Natural killer cell (primary cell): ENCODE results near the gene CHRNG. TPM values are rescaled to one million over a fixed set of nuclear protein-coding genes. Genes with fewer than 3 reads are reported as not detected.

Experiments
- ATAC-seq, 3 donors: fragments of 150-1000 bp in 2 of 3; fragments of 200-7000 bp in 1 of 3; cut with Tn5 transposase; 1 replicate in 1 of 3; 2 replicates in 2 of 3; pipeline ENCODE4 v1.10.0; 2021; ENCODE audit warnings: mild to moderate bottlenecking in 2 of 3, moderate library complexity in 2 of 3
- DNase-seq, 2 donors: peaks; one replicate each; pipeline versions ENCODE4 v3.0.0 to v3.0.0-alpha.2; 2013 to 2021; ENCODE audit warnings: mixed read lengths in 1 of 2
- H3K27ac ChIP-seq: one replicate; pipeline ENCODE4 v1.5.1; 2013; ENCODE audit warnings: mild to moderate bottlenecking, low read length
- H3K27me3 ChIP-seq: one replicate; pipeline ENCODE4 v1.6.1; 2013; ENCODE audit warnings: low read length; ENCODE audit not compliant: control insufficient read depth, insufficient read depth
- H3K36me3 ChIP-seq: one replicate; pipeline ENCODE4 v1.6.1; 2013; ENCODE audit warnings: low read length; ENCODE audit not compliant: control insufficient read depth, insufficient read depth
- H3K4me1 ChIP-seq: one replicate; pipeline ENCODE4 v1.6.1; 2013; ENCODE audit warnings: low read length; ENCODE audit not compliant: control insufficient read depth, insufficient read depth
- H3K4me3 ChIP-seq: one replicate; pipeline ENCODE4 v1.5.1; 2013; ENCODE audit warnings: low read length
- H3K9me3 ChIP-seq: one replicate; pipeline ENCODE4 v1.6.1; 2013; ENCODE audit warnings: low read length; ENCODE audit not compliant: control insufficient read depth, insufficient read depth
- H3K27ac Mint-ChIP-seq, 2 donors: one replicate each; pipeline ENCODE4 v1.8.0; 2022; ENCODE audit warnings: mild to moderate bottlenecking in 2 of 2, mixed read lengths in 2 of 2, moderate library complexity in 1 of 2
- H3K27me3 Mint-ChIP-seq, 2 donors: one replicate each; pipeline ENCODE4 v1.8.0; 2022; ENCODE audit warnings: low read depth in 2 of 2, mixed read lengths in 2 of 2
- H3K36me3 Mint-ChIP-seq: one replicate; pipeline ENCODE4 v1.8.0; 2022; ENCODE audit warnings: mixed read lengths
- H3K4me1 Mint-ChIP-seq, 2 donors: one replicate each; pipeline ENCODE4 v1.8.0; 2022; ENCODE audit warnings: mixed read lengths in 2 of 2
- H3K4me3 Mint-ChIP-seq: one replicate; pipeline ENCODE4 v1.8.0; 2022; ENCODE audit warnings: mild to moderate bottlenecking, moderate library complexity, mixed read lengths
- H3K9me3 Mint-ChIP-seq, 2 donors: one replicate each; pipeline ENCODE4 v1.8.0; 2022; ENCODE audit warnings: mixed read lengths in 2 of 2
- WGBS: methylation state at CpG from one replicate; pipeline ENCODE4 v1.1.7; 2013; ENCODE audit warnings: missing lambda C conversion rate; ENCODE audit not compliant: insufficient coverage; 5-methylcytosine and 5-hydroxymethylcytosine counted together
- intact Hi-C: fragments of 100-400 bp; cut with micrococcal nuclease; formaldehyde crosslinking; loops from one replicate; pipeline ENCODE4 v1.14.2; 2022
- total RNA-seq, 4 donors: library from RNA; stranded (reverse); fragments of 120-200 nt in 1 of 4; gene quantifications; one replicate each; pipeline versions ENCODE4 v1.2.3 to v1.2.4, GENCODE V29; 2013 to 2022
- TF ChIP-seq, protein P1 (sequence below): fragments of 200-600 bp; IDR thresholded peaks from one replicate; pipeline ENCODE4 v1.8.0; 2022; ENCODE audit warnings: antibody characterized with exemption

The CHRNG gene
- total RNA-seq, 3 donors from 2014 or later (not counting 1 experiment from before 2014, with no cell fraction given): not detected

DNA sequence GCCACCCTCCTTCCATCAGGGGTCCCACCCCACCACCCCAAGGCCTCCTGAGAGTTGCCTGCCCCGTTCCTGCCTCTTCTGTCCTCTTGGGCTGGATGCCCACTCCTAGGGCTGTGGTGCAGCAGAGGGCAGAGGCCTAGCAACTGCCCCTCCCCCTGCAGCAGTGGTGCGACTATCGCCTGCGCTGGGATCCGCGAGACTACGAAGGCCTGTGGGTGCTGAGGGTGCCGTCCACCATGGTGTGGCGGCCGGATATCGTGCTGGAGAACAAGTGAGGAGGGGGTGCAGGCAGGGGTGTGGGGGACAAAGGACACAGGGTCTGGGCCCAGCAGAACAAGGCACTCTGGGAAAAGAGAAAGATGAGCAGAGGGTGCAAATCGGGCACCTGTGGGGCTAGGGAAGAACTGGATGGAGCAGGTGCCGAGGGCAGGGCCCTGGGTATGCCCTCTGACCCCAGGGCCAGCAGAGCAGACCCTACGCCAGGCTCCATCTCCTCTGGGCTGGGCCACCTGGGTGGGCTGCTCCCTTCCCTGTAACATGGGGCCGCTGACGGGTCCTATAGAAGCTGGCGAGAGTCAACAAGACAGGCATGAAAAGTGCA lies 1.0 kb downstream of the CHRNG start:
- intact Hi-C loops: no loop called here
- no peak overlapping the region for H3K4me3 ChIP-seq
- no peaks in the 10 kb centered on the region for H3K36me3 ChIP-seq
- DNase-seq (no peak), ATAC-seq (no peak)
- 91% methylated on average over 17 of the region's 17 CpGs for WGBS
- no peak overlapping the region for H3K4me3 Mint-ChIP-seq
- TF ChIP-seq, protein P1, sequence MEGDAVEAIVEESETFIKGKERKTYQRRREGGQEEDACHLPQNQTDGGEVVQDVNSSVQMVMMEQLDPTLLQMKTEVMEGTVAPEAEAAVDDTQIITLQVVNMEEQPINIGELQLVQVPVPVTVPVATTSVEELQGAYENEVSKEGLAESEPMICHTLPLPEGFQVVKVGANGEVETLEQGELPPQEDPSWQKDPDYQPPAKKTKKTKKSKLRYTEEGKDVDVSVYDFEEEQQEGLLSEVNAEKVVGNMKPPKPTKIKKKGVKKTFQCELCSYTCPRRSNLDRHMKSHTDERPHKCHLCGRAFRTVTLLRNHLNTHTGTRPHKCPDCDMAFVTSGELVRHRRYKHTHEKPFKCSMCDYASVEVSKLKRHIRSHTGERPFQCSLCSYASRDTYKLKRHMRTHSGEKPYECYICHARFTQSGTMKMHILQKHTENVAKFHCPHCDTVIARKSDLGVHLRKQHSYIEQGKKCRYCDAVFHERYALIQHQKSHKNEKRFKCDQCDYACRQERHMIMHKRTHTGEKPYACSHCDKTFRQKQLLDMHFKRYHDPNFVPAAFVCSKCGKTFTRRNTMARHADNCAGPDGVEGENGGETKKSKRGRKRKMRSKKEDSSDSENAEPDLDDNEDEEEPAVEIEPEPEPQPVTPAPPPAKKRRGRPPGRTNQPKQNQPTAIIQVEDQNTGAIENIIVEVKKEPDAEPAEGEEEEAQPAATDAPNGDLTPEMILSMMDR: no peak
- H3K27me3 Mint-ChIP-seq: peaks cover 0 to 18% of the 10 kb centered on the region in 2 donors
- no peaks in the 10 kb centered on the region for H3K9me3 Mint-ChIP-seq
- H3K27me3 ChIP-seq: peaks cover 3% of the 10 kb centered on the region
- H3K27ac Mint-ChIP-seq: no peak overlapping the region
- H3K4me1 ChIP-seq: peaks cover 13% of the 10 kb centered on the region
- H3K27ac ChIP-seq: no peak overlapping the region
- H3K36me3 Mint-ChIP-seq: no peaks in the 10 kb centered on the region
- peaks cover 4% of the 10 kb centered on the region for H3K9me3 ChIP-seq
- H3K4me1 Mint-ChIP-seq: peaks cover 0 to 13% of the 10 kb centered on the region in 2 donors

GRCh38 chr2:232541195-232541960 lies 1.9 kb downstream of the CHRNG start:
- 65% methylated on average over 18 of the region's 19 CpGs for WGBS
- H3K4me3 ChIP-seq: no peak overlapping the region
- TF ChIP-seq, protein P1: no peak
- peaks cover 2% of the 10 kb centered on the region for H3K9me3 ChIP-seq
- no peaks in the 10 kb centered on the region for H3K36me3 Mint-ChIP-seq
- peaks cover 0 to 18% of the 10 kb centered on the region in 2 donors for H3K27me3 Mint-ChIP-seq
- no peaks in the 10 kb centered on the region for H3K9me3 Mint-ChIP-seq
- H3K27ac Mint-ChIP-seq: no peak overlapping the region
- no peaks in the 10 kb centered on the region for H3K36me3 ChIP-seq
- intact Hi-C loops: no loop called here
- DNase-seq: no peak
- no peak overlapping the region for H3K4me3 Mint-ChIP-seq
- ATAC-seq: no peak
- no peaks in the 10 kb centered on the region for H3K27me3 ChIP-seq
- no peak overlapping the region for H3K27ac ChIP-seq
- H3K4me1 Mint-ChIP-seq: peaks cover under 1 to 13% of the 10 kb centered on the region in 2 donors
- H3K4me1 ChIP-seq: peaks cover 13% of the 10 kb centered on the region

GRCh38 chr2:232541961-232542714 lies 2.6 kb downstream of the CHRNG start:
- peaks cover 0 to 13% of the 10 kb centered on the region in 2 donors for H3K27me3 Mint-ChIP-seq
- no peak overlapping the region for H3K27ac Mint-ChIP-seq
- peaks cover 6 to 17% of the 10 kb centered on the region in 2 donors for H3K4me1 Mint-ChIP-seq
- Histone ChIP-seq H3K4me1 (peaks cover 13% of the 10 kb centered on the region), H3K36me3 (no peaks in the 10 kb centered on the region), H3K27ac (no peak overlapping the region), H3K27me3 (no peaks in the 10 kb centered on the region), H3K4me3 (no peak overlapping the region), H3K9me3 (no peaks in the 10 kb centered on the region)
- no peaks in the 10 kb centered on the region for H3K36me3 Mint-ChIP-seq
- 74% methylated on average over 9 of the region's 9 CpGs for WGBS
- DNase-seq (no peak), ATAC-seq (no peak)
- TF ChIP-seq, protein P1: no peak
- no peaks in the 10 kb centered on the region for H3K9me3 Mint-ChIP-seq
- intact Hi-C loops: no loop called here
- no peak overlapping the region for H3K4me3 Mint-ChIP-seq
